A549 (cell line): ENCODE measurements around the gene BICD2.

Experiments used
- CBX8 ChIP-seq: fragments of 200-600 bp; sonication (generic); IDR thresholded peaks from 2 replicates; pipeline ENCODE4 v1.6.1; 2016
- CTCF ChIP-seq: fragments of >200 bp; sonication (Bioruptor Twin); formaldehyde crosslinking; IDR thresholded peaks from 3 replicates; pipeline ENCODE4 v1.5.1; 2016
- RFX5 ChIP-seq: fragments of 450-650 bp; IDR thresholded peaks from 2 replicates; pipeline ENCODE4 v1.7.1; 2014; ENCODE audit warnings: antibody characterized with exemption, mild to moderate bottlenecking, moderate library complexity

GRCh38 chr9:92737611-92738299 is 26.9 kb downstream of the BICD2 start:
- TF ChIP-seq CTCF = no peak
- no peak for TF ChIP-seq RFX5
- TF ChIP-seq CBX8 = no peak
